Adrenal gland (tissue), 12 donors: ENCODE measurements around the gene VSIG10L2. TPM values are rescaled to one million over a fixed set of nuclear protein-coding genes. Genes with fewer than 3 reads are reported as not detected.

Experiments used
- DNase-seq, 7 donors: peaks; one replicate each; pipeline ENCODE4 v3.0.0-alpha.2; 2019 to 2020
- H3K27ac ChIP-seq, 5 donors: fragments of 200-600 bp; sonication (generic) in 4 of 5; 1 replicate in 3 of 5; 2 replicates in 2 of 5; pipeline versions ENCODE4 v1.5.1 to v1.8.0; 2016 to 2020; ENCODE audit warnings: mild to moderate bottlenecking in 1 of 5
- H3K27me3 ChIP-seq: fragments of 200-600 bp; 2 replicates; pipeline ENCODE4 v1.8.0; 2021
- H3K36me3 ChIP-seq, 2 donors: fragments of 200-600 bp; replicated peaks in 1 of 2; 1 replicate in 1 of 2; 2 replicates in 1 of 2; pipeline versions ENCODE4 v1.5.1 to v1.8.0; 2018 to 2022
- H3K4me1 ChIP-seq, 2 donors: fragments of 200-600 bp; replicated peaks in 1 of 2; 1 replicate in 1 of 2; 2 replicates in 1 of 2; pipeline versions ENCODE4 v1.5.1 to v1.8.0; 2018 to 2021
- H3K4me3 ChIP-seq, 4 donors: fragments of 200-600 bp; sonication (generic) in 3 of 4; one replicate each; pipeline ENCODE4 v1.5.1; 2016 to 2018
- H3K9me3 ChIP-seq, 3 donors: fragments of 200-600 bp; sonication (generic) in 1 of 3; replicated peaks in 1 of 3; 1 replicate in 2 of 3; 2 replicates in 1 of 3; pipeline versions ENCODE4 v1.5.1 to v1.8.0; 2016 to 2021
- POLR2A ChIP-seq, 2 donors: fragments of 450-650 bp; IDR thresholded peaks; one replicate each; pipeline ENCODE4 v1.6.1; 2017; ENCODE audit warnings: antibody characterized with exemption in 2 of 2, mild to moderate bottlenecking in 2 of 2, moderate library complexity in 1 of 2
- WGBS, 4 donors: extraction: QIAGEN DNeasy Blood & Tissue Kit in 2 of 4; methylation state at CpG; one replicate each; pipeline versions ENCODE4 v1.1.5 to v1.1.7; 2013 to 2017; 5-methylcytosine and 5-hydroxymethylcytosine counted together
- intact Hi-C, 2 donors: fragments of 100-400 bp; cut with DNase I; formaldehyde crosslinking; loops; one replicate each; pipeline versions ENCODE4 v1.14.1 to v1.15.0; 2022 to 2023
- polyA plus RNA-seq, 3 donors: library from polyadenylated mRNA; stranded (reverse); fragments of 200-250 nt in 2 of 3; fragments of 350-450 nt in 1 of 3; fragmentation: Illumina TruSeq in 1 of 3; extraction: RNeasy Lipid Tissue Mini Kit (QIAGEN cat#74804) in 1 of 3; gene quantifications; one replicate each; pipeline ENCODE4 v1.2.3, GENCODE V29; 2013 to 2014
- total RNA-seq, 9 donors: library from RNA; depleted of rRNA in 4 of 9; stranded (reverse); fragments of >200 nt in 4 of 9; fragments of 120-200 nt in 1 of 9; fragmentation: NEBNext Ultra II Directional in 1 of 9; extraction: Animal tissue kit (Norgen Biotek cat#: 25700) in 1 of 9; gene quantifications; one replicate each; pipeline versions ENCODE4 v1.1.0 to v1.2.4, GENCODE V29; 2013 to 2023
- TF ChIP-seq, protein P1 (sequence below), 6 experiments: fragments of 450-650 bp in 4 of 6; fragments of 200-600 bp in 2 of 6; sonication (generic) in 1 of 6; IDR thresholded peaks; 1 replicate in 5 of 6; 2 replicates in 1 of 6; pipeline versions ENCODE4 v1.5.1 to v1.8.0; 2016 to 2021; ENCODE audit warnings: antibody characterized with exemption in 6 of 6, mild to moderate bottlenecking in 2 of 6, moderate library complexity in 1 of 6
- donor health status: healthy with polysubstance abuse.
- donor health status: Bipolar disorder and iron deficiency.
- donor health status: DM: yes; HTN: yes; CAD: no.
- donor health status: DM: no; HTN: no; CAD: no.
- donor health status: DM: no; HTN: no; CAD: no.
- donor health status: DM: yes; HTN: yes; CAD: no.

Gene VSIG10L2
- total and polyA plus RNA-seq, 12 donors: 0.08 to 0.44 TPM; not detected in 10

GRCh38 chr11:125976156-125976555, 30.3 kb downstream of the VSIG10L2 start:
- DNase-seq: no peak
- H3K9me3 ChIP-seq: no peaks in the 10 kb centered on the region
- H3K4me3 ChIP-seq: no peak overlapping the region
- no peak overlapping the region for H3K27ac ChIP-seq
- no peaks in the 10 kb centered on the region for H3K4me1 ChIP-seq
- no peaks in the 10 kb centered on the region for H3K27me3 ChIP-seq
- intact Hi-C loops: no loop called here
- TF ChIP-seq, protein P1, sequence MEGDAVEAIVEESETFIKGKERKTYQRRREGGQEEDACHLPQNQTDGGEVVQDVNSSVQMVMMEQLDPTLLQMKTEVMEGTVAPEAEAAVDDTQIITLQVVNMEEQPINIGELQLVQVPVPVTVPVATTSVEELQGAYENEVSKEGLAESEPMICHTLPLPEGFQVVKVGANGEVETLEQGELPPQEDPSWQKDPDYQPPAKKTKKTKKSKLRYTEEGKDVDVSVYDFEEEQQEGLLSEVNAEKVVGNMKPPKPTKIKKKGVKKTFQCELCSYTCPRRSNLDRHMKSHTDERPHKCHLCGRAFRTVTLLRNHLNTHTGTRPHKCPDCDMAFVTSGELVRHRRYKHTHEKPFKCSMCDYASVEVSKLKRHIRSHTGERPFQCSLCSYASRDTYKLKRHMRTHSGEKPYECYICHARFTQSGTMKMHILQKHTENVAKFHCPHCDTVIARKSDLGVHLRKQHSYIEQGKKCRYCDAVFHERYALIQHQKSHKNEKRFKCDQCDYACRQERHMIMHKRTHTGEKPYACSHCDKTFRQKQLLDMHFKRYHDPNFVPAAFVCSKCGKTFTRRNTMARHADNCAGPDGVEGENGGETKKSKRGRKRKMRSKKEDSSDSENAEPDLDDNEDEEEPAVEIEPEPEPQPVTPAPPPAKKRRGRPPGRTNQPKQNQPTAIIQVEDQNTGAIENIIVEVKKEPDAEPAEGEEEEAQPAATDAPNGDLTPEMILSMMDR (IDR thresholded peaks at IDR 0.05): no peak
- no peak for TF ChIP-seq POLR2A (IDR thresholded peaks at IDR 0.05)
- no peaks in the 10 kb centered on the region for H3K36me3 ChIP-seq

DNA sequence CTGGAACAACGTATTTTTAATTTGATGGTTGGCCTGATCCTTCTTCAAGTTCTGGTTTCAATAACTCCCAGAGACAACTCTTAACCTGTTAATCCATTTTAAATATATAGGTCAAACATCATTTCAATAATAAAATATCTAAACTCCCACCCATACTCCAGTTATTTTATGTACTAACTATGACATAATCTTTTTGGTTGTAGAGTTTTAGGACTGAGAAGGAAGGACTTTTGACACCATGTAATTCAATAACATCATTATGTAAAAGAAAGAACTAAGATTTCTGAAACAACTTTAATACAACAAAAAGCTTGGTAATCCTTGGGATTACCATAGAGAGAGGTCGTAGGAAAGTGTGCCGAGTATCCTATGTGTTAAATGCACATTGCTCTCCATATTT, 31.5 kb downstream of the VSIG10L2 start:
- DNase-seq: no peak
- no peak for TF ChIP-seq POLR2A (IDR thresholded peaks at IDR 0.05)
- TF ChIP-seq, protein P1 (IDR thresholded peaks at IDR 0.05): no peak
- Histone ChIP-seq H3K36me3 (no peaks in the 10 kb centered on the region), H3K4me3 (no peak overlapping the region), H3K27me3 (no peaks in the 10 kb centered on the region), H3K4me1 (no peaks in the 10 kb centered on the region), H3K27ac (no peak overlapping the region), H3K9me3 (no peaks in the 10 kb centered on the region)
- intact Hi-C loops: no loop called here
- 74 to 82% (median 79%) methylated on average over 3 of the region's 3 CpGs for WGBS, 4 donors

GRCh38 chr11:125978181-125978716, 32.4 kb downstream of the VSIG10L2 start:
- WGBS, 4 donors: 63 to 74% (median 68%) methylated on average over 6 of the region's 6 CpGs
- intact Hi-C loops: no loop called here
- no peak overlapping the region for H3K4me3 ChIP-seq
- TF ChIP-seq, protein P1 (IDR thresholded peaks at IDR 0.05): no peak
- no peak for TF ChIP-seq POLR2A (IDR thresholded peaks at IDR 0.05)
- DNase-seq: no peak
- no peaks in the 10 kb centered on the region for H3K27me3 ChIP-seq
- no peaks in the 10 kb centered on the region for H3K4me1 ChIP-seq
- H3K36me3 ChIP-seq: no peaks in the 10 kb centered on the region
- H3K27ac ChIP-seq: no peak overlapping the region
- H3K9me3 ChIP-seq: no peaks in the 10 kb centered on the region

- Histone ChIP-seq H3K27me3 (no peaks in the 10 kb centered on the region), H3K9me3 (no peaks in the 10 kb centered on the region), H3K36me3 (no peaks in the 10 kb centered on the region), H3K4me1 (no peaks in the 10 kb centered on the region), H3K4me3 (no peak overlapping the region), H3K27ac (no peak overlapping the region)
- TF ChIP-seq POLR2A (IDR thresholded peaks at IDR 0.05): no peak
- TF ChIP-seq, protein P1 (IDR thresholded peaks at IDR 0.05): no peak
- DNase-seq: no peak
- intact Hi-C loops: no loop called here
- 67 to 72% (median 68%) methylated on average over 3 of the region's 3 CpGs for WGBS, 4 donors
These were observed 33.0 kb downstream of the VSIG10L2 start for GRCh38 chr11:125978778-125979407.
